Heart right ventricle (tissue), 16 donors: Measurements from ENCODE around the gene HEXA. TPM values are rescaled to one million over a fixed set of nuclear protein-coding genes. Genes with fewer than 3 reads are reported as not detected.

Experiments
- ATAC-seq, 8 donors: fragments of 200-7000 bp; cut with Tn5 transposase; one replicate each; pipeline ENCODE4 v1.9.1; 2020; ENCODE audit warnings: mild to moderate bottlenecking in 8 of 8, moderate library complexity in 8 of 8, moderate number of reproducible peaks in 1 of 8
- DNase-seq, 2 donors: peaks; one replicate each; pipeline ENCODE4 v3.0.0-alpha.2; 2020
- H3K27ac ChIP-seq, 10 donors: fragments of 200-600 bp; sonication (generic) in 2 of 10; one replicate each; pipeline versions ENCODE4 v1.5.0 to v1.8.0; 2020 to 2022; ENCODE audit warnings: mild to moderate bottlenecking in 3 of 10
- H3K27me3 ChIP-seq, 7 donors: fragments of 200-600 bp; one replicate each; pipeline ENCODE4 v1.8.0; 2021 to 2022; ENCODE audit warnings: mild to moderate bottlenecking in 2 of 7
- H3K36me3 ChIP-seq, 9 donors: fragments of 200-600 bp; sonication (generic) in 1 of 9; one replicate each; pipeline versions ENCODE4 v1.5.0 to v1.8.0; 2020 to 2022; ENCODE audit warnings: mild to moderate bottlenecking in 2 of 9
- H3K4me1 ChIP-seq, 9 donors: fragments of 200-600 bp; sonication (generic) in 1 of 9; one replicate each; pipeline versions ENCODE4 v1.5.0 to v1.8.0; 2020 to 2022; ENCODE audit warnings: mild to moderate bottlenecking in 4 of 9
- H3K4me3 ChIP-seq, 10 donors: fragments of 200-600 bp; sonication (generic) in 2 of 10; one replicate each; pipeline versions ENCODE4 v1.5.0 to v1.8.0; 2020 to 2022; ENCODE audit warnings: mild to moderate bottlenecking in 7 of 10, moderate library complexity in 2 of 10
- H3K9me3 ChIP-seq, 11 donors: fragments of 200-600 bp in 10 of 11; sonication (generic) in 2 of 11; one replicate each; pipeline versions ENCODE4 v1.5.0 to v1.8.0; 2013 to 2022; ENCODE audit warnings: mild to moderate bottlenecking in 2 of 11, control low read depth in 1 of 11, moderate library complexity in 1 of 11
- WGBS, 2 donors: extraction: QIAGEN DNeasy Blood & Tissue Kit; methylation state at CpG; one replicate each; pipeline ENCODE4 v1.1.7; 2013; ENCODE audit warnings: inconsistent platforms in 1 of 2; 5-methylcytosine and 5-hydroxymethylcytosine counted together
- intact Hi-C, 10 donors: fragments of 100-400 bp; cut with DNase I; formaldehyde crosslinking; loops; one replicate each; pipeline versions ENCODE4 v1.11.1 to v1.14.2; 2022
- polyA plus RNA-seq, 2 donors: library from polyadenylated mRNA; stranded (reverse); fragments of 200-250 nt; gene quantifications; one replicate each; pipeline ENCODE4 v1.2.3, GENCODE V29; 2013
- total RNA-seq, 10 donors: library from RNA; stranded (reverse); fragmentation: NEBNext Ultra II Directional in 3 of 10; extraction: Animal tissue kit (Norgen Biotek cat#: 25700) in 3 of 10; gene quantifications; one replicate each; pipeline versions ENCODE4 v1.2.1 to v1.2.4, GENCODE V29; 2021 to 2023
- TF ChIP-seq, protein P1 (sequence below), 9 donors: fragments of 200-600 bp; sonication (generic) in 2 of 9; IDR thresholded peaks; one replicate each; pipeline versions ENCODE4 v1.5.0 to v1.8.0; 2021 to 2022; ENCODE audit warnings: antibody characterized with exemption in 9 of 9, mild to moderate bottlenecking in 5 of 9, moderate library complexity in 1 of 9
- donor health status: Arrhythmogenic right ventricular cardiomyopathy.
- donor health status: ischemic (EF 13 %, LVEDD 7.1; RV severe dilation, severe dysfunction).
- donor health status: healthy with polysubstance abuse.
- donor health status: DM: no; HTN: yes; CAD: no.
- donor health status: DM: no; HTN: no; CAD: no.
- donor health status: ischemic (EF 25% LVEDD 6.9; RV normal size, moderate dysfunction).
- donor health status: ischemic (EF 25% LVEDD 5.7; RV mildly dilated, moderate dysfunction).
- donor health status: healthy.
- donor health status: DM: yes; HTN: yes; CAD: no.
- donor health status: Ischemic cardiomyopathy.
- donor health status: ischemic (EF 35%, LVEDD 5.7; RV mildly dilated, moderate dysfunction).
- donor health status: nonischemic (EF 11% LVEDD 7.7; RV severe dilation, severe dysfunction).
- donor health status: DM: yes; HTN: yes; CAD: no.
- donor health status: PGD.
- donor health status: ischemic (EF 29% LVEDD 5.4; RV normal size, mild dysfunction).
- donor health status: nonischemic (EF 23%, LVEDD 6.1; RV moderate dilation, normal function).

The HEXA gene
- total and polyA plus RNA-seq, 12 donors: 48.8 to 129 (median 77.3) TPM

DNA sequence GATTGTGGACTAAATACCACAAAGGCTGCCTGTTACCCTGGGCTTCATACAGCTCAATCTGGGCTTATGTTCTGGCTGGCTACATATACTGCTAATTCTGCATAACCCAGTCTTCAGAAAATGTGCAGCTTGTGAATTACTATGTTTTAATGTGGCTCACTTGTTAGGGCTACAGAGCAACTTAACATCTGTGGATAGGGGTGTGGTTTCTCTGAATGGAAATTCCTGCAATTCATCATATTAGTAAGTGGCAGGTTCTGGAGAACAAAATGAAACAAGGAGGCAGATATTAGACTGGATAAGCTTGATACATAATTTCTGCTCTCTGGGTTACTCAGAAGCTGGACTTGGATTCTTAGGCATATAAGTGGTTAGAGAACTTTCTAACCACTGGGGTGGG lies 29.0 kb upstream of the HEXA start:
- H3K27ac ChIP-seq: no peak overlapping the region
- peaks cover 0 to 41% (median 17%) of the 10 kb centered on the region in 7 donors for H3K27me3 ChIP-seq
- intact Hi-C loops: no loop called here

DNA sequence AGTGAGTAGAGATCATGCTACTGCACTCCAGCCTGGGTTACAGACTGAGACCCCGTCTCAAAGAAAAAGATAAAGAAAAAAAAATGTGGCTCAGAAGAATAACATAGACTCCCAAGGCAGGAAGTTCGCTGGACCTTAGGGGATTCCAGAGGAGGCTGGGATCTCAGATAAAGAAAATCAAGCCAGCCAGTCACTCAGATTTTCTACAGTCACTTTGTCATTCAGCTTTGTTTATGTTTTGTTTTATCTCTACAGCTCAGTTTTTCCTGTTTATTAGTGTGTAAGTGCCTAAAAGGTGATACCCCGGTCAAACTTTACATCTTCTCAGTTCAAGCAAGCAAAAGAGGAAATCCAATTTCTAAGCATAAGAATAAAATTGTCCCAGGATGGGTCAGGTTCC lies 28.5 kb upstream of the HEXA start:
- H3K4me1 ChIP-seq: peaks cover 0 to 5% (median 0%) of the 10 kb centered on the region in 9 donors
- ATAC-seq (no peak), DNase-seq (no peak)
- no peaks in the 10 kb centered on the region for H3K36me3 ChIP-seq
- intact Hi-C loops: no loop called here
- TF ChIP-seq, protein P1, sequence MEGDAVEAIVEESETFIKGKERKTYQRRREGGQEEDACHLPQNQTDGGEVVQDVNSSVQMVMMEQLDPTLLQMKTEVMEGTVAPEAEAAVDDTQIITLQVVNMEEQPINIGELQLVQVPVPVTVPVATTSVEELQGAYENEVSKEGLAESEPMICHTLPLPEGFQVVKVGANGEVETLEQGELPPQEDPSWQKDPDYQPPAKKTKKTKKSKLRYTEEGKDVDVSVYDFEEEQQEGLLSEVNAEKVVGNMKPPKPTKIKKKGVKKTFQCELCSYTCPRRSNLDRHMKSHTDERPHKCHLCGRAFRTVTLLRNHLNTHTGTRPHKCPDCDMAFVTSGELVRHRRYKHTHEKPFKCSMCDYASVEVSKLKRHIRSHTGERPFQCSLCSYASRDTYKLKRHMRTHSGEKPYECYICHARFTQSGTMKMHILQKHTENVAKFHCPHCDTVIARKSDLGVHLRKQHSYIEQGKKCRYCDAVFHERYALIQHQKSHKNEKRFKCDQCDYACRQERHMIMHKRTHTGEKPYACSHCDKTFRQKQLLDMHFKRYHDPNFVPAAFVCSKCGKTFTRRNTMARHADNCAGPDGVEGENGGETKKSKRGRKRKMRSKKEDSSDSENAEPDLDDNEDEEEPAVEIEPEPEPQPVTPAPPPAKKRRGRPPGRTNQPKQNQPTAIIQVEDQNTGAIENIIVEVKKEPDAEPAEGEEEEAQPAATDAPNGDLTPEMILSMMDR (IDR thresholded peaks at IDR 0.05): no peak
- no peaks in the 10 kb centered on the region for H3K9me3 ChIP-seq
- 23 to 35% methylated on average over 3 of the region's 3 CpGs for WGBS, 2 donors
- H3K4me3 ChIP-seq: no peak overlapping the region
- H3K27ac ChIP-seq: no peak overlapping the region
- peaks cover 0 to 41% (median 17%) of the 10 kb centered on the region in 7 donors for H3K27me3 ChIP-seq

More for the DNA sequence above, 29.0 kb upstream of the HEXA start:
- peaks cover 0 to 5% (median 0%) of the 10 kb centered on the region in 9 donors for H3K4me1 ChIP-seq
- H3K9me3 ChIP-seq: no peaks in the 10 kb centered on the region
- no peak overlapping the region for H3K4me3 ChIP-seq
- no peaks in the 10 kb centered on the region for H3K36me3 ChIP-seq
- ATAC-seq (no peak), DNase-seq (no peak)
- TF ChIP-seq, protein P1 (IDR thresholded peaks at IDR 0.05): no peak

DNA sequence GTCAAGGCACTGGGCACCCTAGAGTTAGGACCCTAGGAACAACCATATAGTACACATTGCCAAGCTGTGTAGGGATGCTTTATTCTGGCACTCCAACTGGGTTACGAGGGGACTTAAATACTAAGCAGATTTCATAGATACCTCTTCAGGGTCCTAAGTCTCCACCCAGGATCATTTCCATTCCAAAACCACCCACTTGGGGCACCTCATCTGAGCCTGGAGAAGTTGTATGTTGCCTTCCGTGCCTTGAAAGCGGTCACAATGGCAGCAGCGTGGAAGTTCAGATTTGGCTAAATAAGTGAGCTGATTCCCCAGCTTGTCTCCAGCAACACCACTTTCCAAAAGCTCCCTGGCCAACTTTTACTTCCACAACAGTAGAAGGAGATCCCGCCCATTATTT lies 26.9 kb upstream of the HEXA start:
- ATAC-seq: no peak
- Histone ChIP-seq H3K27ac (no peak overlapping the region), H3K4me3 (no peak overlapping the region), H3K9me3 (no peaks in the 10 kb centered on the region), H3K36me3 (no peaks in the 10 kb centered on the region), H3K4me1 (peaks cover 0 to 10% (median 0%) of the 10 kb centered on the region in 9 donors), H3K27me3 (peaks cover 0 to 34% (median 17%) of the 10 kb centered on the region in 7 donors)
- TF ChIP-seq, protein P1 (IDR thresholded peaks at IDR 0.05): no peak
- 76 to 81% methylated on average over 5 of the region's 5 CpGs for WGBS, 2 donors
- intact Hi-C loops: no loop called here
- no peak for DNase-seq

DNA sequence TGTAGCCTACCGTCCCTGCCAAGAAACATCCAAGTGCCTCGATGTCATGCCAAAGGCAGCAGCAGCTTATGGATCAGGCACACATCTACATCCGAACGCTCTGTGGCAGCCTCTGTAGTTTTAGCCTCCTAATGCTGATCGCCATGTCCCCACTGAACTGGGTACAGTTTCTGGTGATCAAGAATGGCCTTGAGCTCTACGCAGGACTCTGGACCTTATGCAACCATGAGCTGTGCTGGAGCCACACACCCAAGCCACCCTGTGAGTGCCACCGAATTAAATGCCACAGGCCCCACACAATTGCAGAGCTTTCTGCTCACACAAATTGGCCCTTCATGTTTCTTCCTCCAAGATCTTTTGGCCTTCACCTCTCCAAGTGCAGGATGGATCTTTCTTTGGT lies 22.8 kb upstream of the HEXA start:
- Histone ChIP-seq H3K27ac (no peak overlapping the region), H3K4me3 (no peak overlapping the region), H3K27me3 (peaks cover 0 to 6% (median 3%) of the 10 kb centered on the region in 7 donors), H3K36me3 (no peaks in the 10 kb centered on the region), H3K9me3 (no peaks in the 10 kb centered on the region), H3K4me1 (peaks cover 0 to 10% (median 0%) of the 10 kb centered on the region in 9 donors)
- TF ChIP-seq, protein P1 (IDR thresholded peaks at IDR 0.05): no peak
- 87 to 93% methylated on average over 7 of the region's 7 CpGs for WGBS, 2 donors
- intact Hi-C loops: no loop called here
- ATAC-seq (no peak), DNase-seq (no peak)
